LNCAP (cell line): ENCODE data around the gene CD59.

Source experiments
- TF ChIP-seq, protein P1 (sequence below): fragments of 450-650 bp; IDR thresholded peaks from 2 replicates; pipeline ENCODE4 v1.5.1; 2017; ENCODE audit warnings: mild to moderate bottlenecking

CD59 gene

GRCh38 chr11:33742249-33742851, 6.1 kb upstream of the CD59 start:
- TF ChIP-seq, protein P1, sequence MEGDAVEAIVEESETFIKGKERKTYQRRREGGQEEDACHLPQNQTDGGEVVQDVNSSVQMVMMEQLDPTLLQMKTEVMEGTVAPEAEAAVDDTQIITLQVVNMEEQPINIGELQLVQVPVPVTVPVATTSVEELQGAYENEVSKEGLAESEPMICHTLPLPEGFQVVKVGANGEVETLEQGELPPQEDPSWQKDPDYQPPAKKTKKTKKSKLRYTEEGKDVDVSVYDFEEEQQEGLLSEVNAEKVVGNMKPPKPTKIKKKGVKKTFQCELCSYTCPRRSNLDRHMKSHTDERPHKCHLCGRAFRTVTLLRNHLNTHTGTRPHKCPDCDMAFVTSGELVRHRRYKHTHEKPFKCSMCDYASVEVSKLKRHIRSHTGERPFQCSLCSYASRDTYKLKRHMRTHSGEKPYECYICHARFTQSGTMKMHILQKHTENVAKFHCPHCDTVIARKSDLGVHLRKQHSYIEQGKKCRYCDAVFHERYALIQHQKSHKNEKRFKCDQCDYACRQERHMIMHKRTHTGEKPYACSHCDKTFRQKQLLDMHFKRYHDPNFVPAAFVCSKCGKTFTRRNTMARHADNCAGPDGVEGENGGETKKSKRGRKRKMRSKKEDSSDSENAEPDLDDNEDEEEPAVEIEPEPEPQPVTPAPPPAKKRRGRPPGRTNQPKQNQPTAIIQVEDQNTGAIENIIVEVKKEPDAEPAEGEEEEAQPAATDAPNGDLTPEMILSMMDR: peak; percentile 62; the same call in 1 of the 2 replicates

DNA sequence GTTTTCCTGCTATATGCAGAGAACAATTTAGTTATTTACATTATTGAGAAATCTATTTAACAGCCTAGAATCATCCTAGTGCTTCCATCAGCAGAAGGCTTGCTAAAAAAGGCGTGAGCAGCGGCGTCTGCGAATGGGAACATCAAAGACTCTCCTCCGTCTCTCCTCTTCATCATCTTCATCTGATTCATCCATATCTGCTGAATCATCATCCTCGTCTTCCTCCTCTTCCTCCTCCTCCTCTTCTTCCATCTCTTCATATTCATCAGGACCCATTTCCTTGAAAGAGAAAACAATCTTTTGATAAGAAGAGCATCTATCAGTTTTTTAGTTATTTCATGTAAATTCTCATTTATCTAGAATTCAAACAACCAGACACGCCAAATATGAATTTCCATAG, 5.6 kb upstream of the CD59 start:
- TF ChIP-seq, protein P1: no peak

- TF ChIP-seq, protein P1: no peak
Measured at GRCh38 chr11:33737362-33737821, 1.2 kb upstream of the CD59 start.

DNA sequence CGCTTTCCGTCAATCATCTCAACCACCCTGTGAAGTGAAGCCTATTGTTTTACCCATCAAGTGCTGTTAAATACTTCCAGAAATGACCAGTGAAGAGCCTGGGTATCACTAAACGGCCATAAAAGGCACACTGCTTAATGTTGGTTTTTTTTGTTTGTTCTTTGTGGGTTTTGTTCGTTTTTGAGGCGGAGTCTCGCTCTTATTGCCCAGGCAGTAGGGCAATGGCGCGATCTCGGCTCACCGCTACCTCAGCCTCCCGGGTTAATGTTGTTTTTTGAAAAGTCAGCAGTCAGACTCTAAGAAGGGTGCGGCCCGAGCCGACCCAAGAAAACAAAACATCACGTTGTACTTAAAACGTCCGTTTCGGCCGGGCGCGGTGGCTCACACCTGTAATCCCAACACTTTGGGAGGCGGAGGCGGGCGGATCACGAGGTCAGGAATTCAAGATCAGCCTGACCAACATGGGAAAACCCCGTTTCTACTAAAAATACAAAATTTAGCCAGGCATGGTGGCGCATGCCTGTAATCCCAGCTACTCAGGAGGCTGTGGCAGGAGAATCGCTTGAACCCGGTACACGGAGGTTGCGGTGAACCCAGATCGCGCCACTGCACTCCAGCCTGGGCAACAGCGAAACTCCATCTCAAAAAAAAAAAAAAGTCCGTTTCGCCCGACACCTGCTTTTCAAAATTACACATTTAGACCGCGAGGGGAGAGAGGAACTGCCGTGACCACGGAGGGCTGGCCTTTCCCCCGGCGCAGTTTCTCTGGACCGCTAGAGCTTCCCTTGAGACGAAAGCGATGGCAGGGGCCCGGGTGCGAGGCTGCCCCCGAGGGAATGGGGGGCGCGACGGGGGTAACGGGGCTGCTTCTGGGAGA, 714 bp downstream of the CD59 start:
- TF ChIP-seq, protein P1: no peak; the same call in 1 of the 2 replicates

GRCh38 chr11:33734441-33735270, 1.6 kb downstream of the CD59 start:
- TF ChIP-seq, protein P1: no peak

DNA sequence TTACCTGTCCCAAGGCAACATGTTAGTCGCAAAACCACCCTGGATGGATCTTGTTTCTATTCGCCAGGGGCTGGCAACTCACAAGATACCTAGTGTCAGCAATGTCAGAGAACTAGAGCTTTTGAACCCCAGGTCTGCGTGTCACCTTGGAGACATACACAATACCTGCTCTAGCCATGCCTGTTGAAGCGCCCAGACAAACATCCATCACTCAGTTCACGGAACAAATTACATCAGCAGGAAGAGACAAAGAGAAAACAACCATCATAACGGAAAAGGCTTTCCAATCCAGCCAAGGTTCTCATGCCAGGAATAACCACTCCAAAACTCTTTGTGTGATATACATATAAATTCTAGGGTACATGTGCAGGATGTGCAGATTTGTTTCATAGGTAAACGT, 2.2 kb downstream of the CD59 start:
- TF ChIP-seq, protein P1: no peak

DNA sequence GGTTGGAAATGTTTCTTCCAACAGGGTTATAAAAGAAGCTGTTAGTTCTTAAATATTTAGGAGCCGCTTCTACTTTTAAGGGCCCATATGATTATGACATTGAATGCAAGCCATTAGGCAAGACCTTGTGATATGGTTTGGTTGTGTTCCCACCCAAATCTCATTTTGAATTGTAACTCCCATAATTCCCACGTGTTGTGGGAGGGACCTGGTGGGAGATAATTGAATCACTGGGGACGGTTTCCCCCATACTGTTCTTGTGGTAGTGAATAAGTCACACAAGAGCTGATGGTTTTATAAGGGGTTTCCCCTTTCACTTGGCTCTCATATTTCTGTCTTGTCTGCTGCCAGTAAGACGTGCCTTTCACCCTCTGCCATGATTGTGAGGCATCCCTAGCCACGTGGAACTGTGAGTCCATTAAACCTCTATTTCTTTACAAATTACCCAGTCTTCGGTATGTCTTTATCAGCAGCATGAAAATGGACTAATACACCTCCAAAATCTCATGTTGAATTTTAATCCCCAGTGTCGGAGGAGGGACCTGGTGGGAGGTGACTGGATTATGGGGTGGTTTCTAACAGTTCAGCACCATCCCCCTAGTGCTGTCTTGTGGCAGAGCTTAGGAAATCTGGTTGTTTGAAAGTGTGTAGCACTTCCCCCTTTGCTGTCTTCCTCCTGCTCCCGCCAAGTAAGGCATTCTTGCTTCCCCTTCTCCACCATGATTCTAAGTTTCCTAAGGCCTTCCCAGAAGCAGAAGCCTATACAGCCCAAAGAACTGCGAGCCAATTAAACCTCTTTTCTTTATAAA, 4.3 kb downstream of the CD59 start:
- TF ChIP-seq, protein P1: no peak
